Common myeloid progenitor, CD34-positive (primary cell): Measurements from ENCODE around the gene FBXO42.

Experiments used
- CTCF ChIA-PET: fragments of 350-600 bp; sonication (Branson Sonifier 250); formaldehyde crosslinking; loops from one replicate; lab custom pipeline; 2021; ENCODE audit warnings: antibody characterized with exemption; lab: Charles Lee
- POLR2A ChIA-PET: fragments of 350-600 bp; sonication (Branson Sonifier 250); formaldehyde crosslinking; loops from one replicate; lab custom pipeline; 2021; ENCODE audit warnings: antibody characterized with exemption; lab: Charles Lee
- DNase-seq, 3 donors: peaks; one replicate each; pipeline versions ENCODE4 v3.0.0 to v3.0.0-alpha.2; 2013
- H3K27ac ChIP-seq, 2 experiments: 1 replicate in 1 of 2; 2 replicates in 1 of 2; pipeline ENCODE4 v1.7.0; 2013; ENCODE audit warnings: inconsistent platforms in 2 of 2, low read length in 2 of 2, mild to moderate bottlenecking in 2 of 2, low read depth in 1 of 2, moderate library complexity in 1 of 2; ENCODE audit not compliant: severe bottlenecking in 2 of 2, insufficient read depth in 1 of 2, poor library complexity in 1 of 2
- H3K27me3 ChIP-seq, 5 experiments: replicated peaks in 2 of 5; 1 replicate in 3 of 5; 2 replicates in 2 of 5; pipeline versions ENCODE4 v1.6.1 to v1.7.0; 2013; ENCODE audit warnings: low read length in 4 of 5, mild to moderate bottlenecking in 2 of 5, moderate library complexity in 2 of 5, inconsistent platforms in 1 of 5; ENCODE audit not compliant: insufficient read depth in 5 of 5, control insufficient read depth in 4 of 5
- H3K36me3 ChIP-seq, 4 experiments: 1 replicate in 2 of 4; 2 replicates in 2 of 4; pipeline versions ENCODE4 v1.6.1 to v1.7.0; 2013; ENCODE audit warnings: low read length in 3 of 4, control low read depth in 1 of 4, mild to moderate bottlenecking in 1 of 4; ENCODE audit not compliant: control insufficient read depth in 4 of 4, insufficient read depth in 4 of 4
- H3K4me1 ChIP-seq, 4 experiments: 1 replicate in 3 of 4; 2 replicates in 1 of 4; pipeline versions ENCODE4 v1.6.1 to v1.7.1; 2013; ENCODE audit warnings: low read length in 3 of 4, mild to moderate bottlenecking in 3 of 4, control low read depth in 1 of 4, inconsistent platforms in 1 of 4, moderate library complexity in 1 of 4; ENCODE audit not compliant: control insufficient read depth in 4 of 4, insufficient read depth in 4 of 4; ENCODE audit errors: control extremely low read depth in 1 of 4
- H3K4me3 ChIP-seq, 7 experiments: 1 replicate in 4 of 7; 2 replicates in 3 of 7; pipeline versions ENCODE4 v1.5.1 to v1.7.0; 2013; ENCODE audit warnings: mild to moderate bottlenecking in 7 of 7, low read length in 6 of 7, moderate library complexity in 6 of 7, inconsistent platforms in 2 of 7, low read depth in 2 of 7, control low read depth in 1 of 7; ENCODE audit not compliant: insufficient read depth in 4 of 7, control insufficient read depth in 1 of 7; ENCODE audit errors: extremely low read depth in 1 of 7
- H3K9me3 ChIP-seq, 5 experiments: 1 replicate in 4 of 5; 2 replicates in 1 of 5; pipeline versions ENCODE4 v1.6.1 to v1.7.1; 2013; ENCODE audit warnings: low read length in 4 of 5, mild to moderate bottlenecking in 2 of 5, inconsistent platforms in 1 of 5, low read depth in 1 of 5, moderate library complexity in 1 of 5; ENCODE audit not compliant: control insufficient read depth in 4 of 5, insufficient read depth in 2 of 5; ENCODE audit errors: control extremely low read depth in 1 of 5
- WGBS: methylation state at CpG from one replicate; pipeline ENCODE4 v1.1.5; 2013; ENCODE audit not compliant: insufficient coverage; 5-methylcytosine and 5-hydroxymethylcytosine counted together

FBXO42 gene

DNA sequence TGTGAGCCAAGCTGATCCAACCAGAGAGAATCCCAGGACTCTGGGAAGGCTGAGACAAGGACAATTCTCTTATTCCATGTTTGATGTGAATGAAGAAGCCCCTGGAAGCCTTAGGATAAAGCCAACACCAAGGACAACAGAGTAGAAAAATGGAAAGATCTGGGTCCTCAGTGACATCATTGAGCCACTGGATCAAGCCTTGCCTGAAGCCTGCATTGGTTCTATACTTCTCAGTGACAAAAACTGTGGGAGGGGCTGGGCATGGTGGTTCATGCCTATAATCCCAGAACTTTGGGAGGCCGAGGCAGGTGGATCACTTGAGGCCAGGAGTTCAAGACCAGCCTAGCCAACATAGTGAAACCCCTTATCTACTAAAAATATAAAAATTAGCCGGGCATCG lies 155.4 kb downstream of the FBXO42 start:
- Histone ChIP-seq H3K27me3 (no peaks in the 10 kb centered on the region), H3K36me3 (peaks cover 0 to 20% (median 5%) of the 10 kb centered on the region in 4 experiments), H3K4me1 (no peaks in the 10 kb centered on the region), H3K27ac (no peak overlapping the region), H3K9me3 (no peaks in the 10 kb centered on the region), H3K4me3 (no peak overlapping the region)
- no peak for DNase-seq
- ChIA-PET POLR2A (no interaction called here), CTCF (no interaction called here)
- no CpG with 5 or more reads among the region's 3 CpGs for WGBS
